GM19099 (cell line): ENCODE data around the gene FGGY.

Experiments used
- POLR2A ChIP-seq: IDR thresholded peaks from 3 replicates; pipeline ENCODE4 v1.6.1; 2011; ENCODE audit warnings: low read depth; ENCODE audit not compliant: insufficient read length; ENCODE audit errors: extremely low read depth

The FGGY gene

GRCh38 chr1:59570524-59570923, 273.6 kb downstream of the FGGY start:
- TF ChIP-seq POLR2A: no peak

- TF ChIP-seq POLR2A: no peak
Observed at GRCh38 chr1:59574085-59574484, 277.2 kb downstream of the FGGY start.

GRCh38 chr1:59577774-59578173, 280.9 kb downstream of the FGGY start:
- TF ChIP-seq POLR2A: no peak

GRCh38 chr1:59579222-59579621, 282.3 kb downstream of the FGGY start:
- TF ChIP-seq POLR2A: no peak

GRCh38 chr1:59580257-59580656, 283.4 kb downstream of the FGGY start:
- TF ChIP-seq POLR2A: no peak

GRCh38 chr1:59592924-59593323, 296.0 kb downstream of the FGGY start:
- no peak for TF ChIP-seq POLR2A

GRCh38 chr1:59593798-59594790, 297.2 kb downstream of the FGGY start:
- no peak for TF ChIP-seq POLR2A

- no peak for TF ChIP-seq POLR2A
Observed at GRCh38 chr1:59595774-59596173, 298.9 kb downstream of the FGGY start.

GRCh38 chr1:59596432-59596831, 299.5 kb downstream of the FGGY start:
- TF ChIP-seq POLR2A: no peak

GRCh38 chr1:59596956-59597355, 300.1 kb downstream of the FGGY start:
- no peak for TF ChIP-seq POLR2A

GRCh38 chr1:59597420-59598119, 300.7 kb downstream of the FGGY start:
- TF ChIP-seq POLR2A: no peak

GRCh38 chr1:59598120-59598440, 301.2 kb downstream of the FGGY start:
- no peak for TF ChIP-seq POLR2A

- no peak for TF ChIP-seq POLR2A
Observed at GRCh38 chr1:59601041-59601441, 304.1 kb downstream of the FGGY start.

GRCh38 chr1:59601811-59602210, 304.9 kb downstream of the FGGY start:
- TF ChIP-seq POLR2A: no peak

GRCh38 chr1:59604191-59604590, 307.3 kb downstream of the FGGY start:
- no peak for TF ChIP-seq POLR2A

GRCh38 chr1:59605184-59605583, 308.3 kb downstream of the FGGY start:
- TF ChIP-seq POLR2A: no peak
